MM.1S (cell line): ENCODE results near the gene KATNBL1.

ENCODE experiments used
- DNase-seq: peaks from one replicate; pipeline ENCODE4 v3.0.0-alpha.2; 2015
- H2AFZ ChIP-seq: fragments of 300-600 bp; sonication (generic); 2 replicates; pipeline ENCODE4 v1.6.0; 2016; ENCODE audit warnings: antibody characterized with exemption, low read length
- H3F3A ChIP-seq: fragments of 300-600 bp; sonication (generic); 2 replicates; pipeline ENCODE4 v1.6.1; 2016; ENCODE audit warnings: mild to moderate bottlenecking, antibody characterized with exemption, low read length, moderate library complexity, mixed read lengths; ENCODE audit not compliant: insufficient read depth
- H3K27ac ChIP-seq: fragments of 300-600 bp; sonication (generic); 2 replicates; pipeline ENCODE4 v1.5.1; 2016; ENCODE audit warnings: mild to moderate bottlenecking, low read length
- H3K27me3 ChIP-seq: fragments of 300-600 bp; sonication (generic); replicated peaks from 2 replicates; pipeline ENCODE4 v1.6.0; 2016; ENCODE audit warnings: low read length; ENCODE audit not compliant: insufficient read depth
- H3K36me3 ChIP-seq: fragments of 300-600 bp; sonication (generic); replicated peaks from 2 replicates; pipeline ENCODE4 v1.6.1; 2016; ENCODE audit warnings: mild to moderate bottlenecking, low read length, mixed read lengths; ENCODE audit not compliant: insufficient read depth
- H3K4me1 ChIP-seq: fragments of 300-600 bp; sonication (generic); 2 replicates; pipeline ENCODE4 v1.6.1; 2016; ENCODE audit warnings: low read length, mixed read lengths
- H3K4me2 ChIP-seq: fragments of 300-600 bp; sonication (generic); 2 replicates; pipeline ENCODE4 v1.6.0; 2016; ENCODE audit warnings: low read depth, low read length
- H3K4me3 ChIP-seq: fragments of 300-600 bp; sonication (generic); 2 replicates; pipeline ENCODE4 v1.5.1; 2016; ENCODE audit warnings: low read length, mixed read lengths
- H3K79me2 ChIP-seq: fragments of 300-600 bp; sonication (generic); 2 replicates; pipeline ENCODE4 v1.6.1; 2016; ENCODE audit warnings: mixed run types, low read length, mixed read lengths
- H3K9ac ChIP-seq: fragments of 300-600 bp; sonication (generic); 2 replicates; pipeline ENCODE4 v1.6.1; 2016; ENCODE audit warnings: low read length, mixed read lengths
- H3K9me2 ChIP-seq: fragments of 300-600 bp; sonication (generic); replicated peaks from 2 replicates; pipeline ENCODE4 v1.6.1; 2016; ENCODE audit warnings: mild to moderate bottlenecking, low read length, mixed read lengths; ENCODE audit not compliant: insufficient read depth
- H3K9me3 ChIP-seq: fragments of 300-600 bp; sonication (generic); replicated peaks from 2 replicates; pipeline ENCODE4 v1.6.1; 2016; ENCODE audit warnings: mild to moderate bottlenecking, low read length, mixed read lengths; ENCODE audit not compliant: insufficient read depth
- H4K20me1 ChIP-seq: fragments of 300-600 bp; sonication (generic); 2 replicates; pipeline ENCODE4 v1.6.1; 2016; ENCODE audit warnings: mild to moderate bottlenecking, low read length, moderate library complexity, mixed read lengths; ENCODE audit not compliant: insufficient read depth
- CTCF ChIP-seq: fragments of 300-600 bp; sonication (generic); IDR thresholded peaks from 2 replicates; pipeline ENCODE4 v1.5.1; 2016; ENCODE audit warnings: antibody characterized with exemption, low read length, mixed read lengths
- EZH2 ChIP-seq: fragments of 300-600 bp; sonication (generic); optimal IDR thresholded peaks from 2 replicates; pipeline ENCODE3; 2017; ENCODE audit warnings: low read depth, mild to moderate bottlenecking, antibody characterized with exemption, low read length, mixed read lengths
- EZH2phosphoT487 ChIP-seq: fragments of 300-600 bp; sonication (generic); IDR thresholded peaks from 2 replicates; pipeline ENCODE4 v1.6.1; 2018; ENCODE audit warnings: antibody characterized with exemption, low read length

Gene KATNBL1

GRCh38 chr15:34233614-34234013, 23.7 kb upstream of the KATNBL1 start:
- no peak overlapping the region for H3K4me2 ChIP-seq
- H3K9ac ChIP-seq: no peak overlapping the region
- H3K36me3 ChIP-seq: peaks cover 8% of the 10 kb centered on the region
- DNase-seq: no peak
- H3K27me3 ChIP-seq: no peaks in the 10 kb centered on the region
- H3F3A ChIP-seq: no peaks in the 10 kb centered on the region
- no peaks in the 10 kb centered on the region for H3K79me2 ChIP-seq
- no peak overlapping the region for H3K27ac ChIP-seq
- H3K9me3 ChIP-seq: no peaks in the 10 kb centered on the region
- H3K9me2 ChIP-seq: no peaks in the 10 kb centered on the region
- TF ChIP-seq EZH2: no peak
- TF ChIP-seq CTCF: no peak
- no peak for TF ChIP-seq EZH2phosphoT487
- H3K4me3 ChIP-seq: no peak overlapping the region
- H3K4me1 ChIP-seq: no peaks in the 10 kb centered on the region
- no peak overlapping the region for H2AFZ ChIP-seq
- no peaks in the 10 kb centered on the region for H4K20me1 ChIP-seq

- no peaks in the 10 kb centered on the region for H3K4me1 ChIP-seq
- peak overlapping the region; percentile 47 for H2AFZ ChIP-seq
- peak overlapping the region; percentile 74 for H3K9ac ChIP-seq
- peak; percentile 31 for DNase-seq
- peaks cover 6% of the 10 kb centered on the region; the same call in 1 of the 2 replicates for H3F3A ChIP-seq
- H3K27me3 ChIP-seq: no peaks in the 10 kb centered on the region
- no peaks in the 10 kb centered on the region; the same call in 1 of the 2 replicates for H3K36me3 ChIP-seq
- no peaks in the 10 kb centered on the region for H4K20me1 ChIP-seq
- H3K79me2 ChIP-seq: peaks cover 29% of the 10 kb centered on the region
- peak overlapping the region; percentile 85 for H3K4me2 ChIP-seq
- peak overlapping the region; percentile 66; the same call in 1 of the 2 replicates for H3K27ac ChIP-seq
- TF ChIP-seq CTCF (0 out of 2 replicates have a peak, but pooled peaks have one; percentile 13), EZH2phosphoT487 (no peak)
- no peaks in the 10 kb centered on the region for H3K9me3 ChIP-seq
- peak overlapping the region; percentile 72 for H3K4me3 ChIP-seq
- H3K9me2 ChIP-seq: no peaks in the 10 kb centered on the region
Measured at GRCh38 chr15:34223904-34224596, 14.2 kb upstream of the KATNBL1 start.

GRCh38 chr15:34217587-34218225, 7.8 kb upstream of the KATNBL1 start:
- TF ChIP-seq EZH2phosphoT487 (no peak), CTCF (no peak), EZH2 (no peak)
- DNase-seq: no peak
- H3K27me3 ChIP-seq: no peaks in the 10 kb centered on the region

More at GRCh38 chr15:34217587-34218225, 7.8 kb upstream of the KATNBL1 start:
- Histone ChIP-seq H2AFZ (no peak overlapping the region), H3K4me3 (no peak overlapping the region), H3K9me2 (no peaks in the 10 kb centered on the region), H3K79me2 (no peaks in the 10 kb centered on the region), H3K9me3 (no peaks in the 10 kb centered on the region), H3K4me1 (no peaks in the 10 kb centered on the region), H3K27ac (no peak overlapping the region), H3K36me3 (no peaks in the 10 kb centered on the region), H3K9ac (no peak overlapping the region), H3F3A (no peaks in the 10 kb centered on the region), H4K20me1 (no peaks in the 10 kb centered on the region), H3K4me2 (no peak overlapping the region)
